RWPE2 (cell line): ENCODE results near the gene CDH16.

Experiments used
- ATAC-seq: fragments of 200-7000 bp; cut with Tn5 transposase; 3 replicates; pipeline ENCODE4 v1.9.1; 2021; ENCODE audit warnings: low read depth
- DNase-seq: peaks from one replicate; pipeline ENCODE4 v3.0.0-alpha.2; 2020; ENCODE audit warnings: low spot score
- H3K27ac ChIP-seq: fragments of 450-650 bp; 2 replicates; pipeline ENCODE4 v1.5.1; 2017; ENCODE audit warnings: mild to moderate bottlenecking; ENCODE audit not compliant: poor library complexity, severe bottlenecking
- H3K27me3 ChIP-seq: fragments of 250-450 bp; sonication (Bioruptor Pico); 2 replicates; pipeline ENCODE4 v1.5.1; 2021; ENCODE audit warnings: mild to moderate bottlenecking, moderate library complexity; ENCODE audit not compliant: insufficient read depth, poor library complexity, severe bottlenecking
- H3K36me3 ChIP-seq: fragments of 250-450 bp; sonication (Bioruptor Pico); 2 replicates; pipeline ENCODE4 v1.5.1; 2020; ENCODE audit warnings: low read depth, mild to moderate bottlenecking, moderate library complexity
- H3K4me1 ChIP-seq: fragments of 250-450 bp; sonication (Bioruptor Pico); 2 replicates; pipeline ENCODE4 v1.5.1; 2021; ENCODE audit warnings: mild to moderate bottlenecking, moderate library complexity; ENCODE audit not compliant: insufficient read depth, poor library complexity, severe bottlenecking
- H3K4me3 ChIP-seq: fragments of 250-450 bp; sonication (Bioruptor Pico); 2 replicates; pipeline ENCODE4 v1.5.1; 2021; ENCODE audit warnings: mild to moderate bottlenecking, moderate library complexity; ENCODE audit not compliant: severe bottlenecking
- H3K9me3 ChIP-seq: fragments of 250-450 bp; sonication (Bioruptor Pico); 2 replicates; pipeline ENCODE4 v1.5.1; 2021; ENCODE audit warnings: mild to moderate bottlenecking, moderate library complexity; ENCODE audit not compliant: severe bottlenecking
- TF ChIP-seq, protein P1 (sequence below): fragments of 450-650 bp; IDR thresholded peaks from one replicate; pipeline ENCODE4 v1.5.1; 2017; ENCODE audit warnings: mild to moderate bottlenecking, moderate library complexity; ENCODE audit not compliant: poor library complexity, severe bottlenecking

CDH16 gene

DNA sequence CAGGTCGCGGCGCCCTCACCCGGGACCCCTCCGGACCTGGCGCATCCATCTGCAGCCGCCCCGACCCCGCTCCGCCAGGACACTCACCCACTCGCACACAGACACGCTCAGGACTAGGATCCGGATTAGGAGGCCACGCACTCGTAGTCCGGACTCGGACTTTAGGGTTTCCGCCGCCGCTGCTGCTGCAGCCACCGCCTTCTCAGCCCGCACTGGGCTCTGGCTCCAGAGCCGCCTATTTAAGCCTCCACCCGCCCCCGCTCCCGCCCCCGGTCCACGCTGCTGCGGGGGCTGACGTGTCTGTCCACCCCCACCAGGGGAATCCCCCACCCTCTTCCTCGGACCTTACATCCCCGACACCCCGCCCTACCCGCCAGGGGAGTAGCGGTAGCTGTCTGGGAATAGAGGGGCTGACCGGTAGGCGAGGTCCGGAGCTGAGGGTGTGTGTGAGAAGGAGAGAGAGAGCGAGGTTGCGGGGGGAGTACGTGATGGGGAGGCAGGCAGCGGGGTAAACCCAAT lies 6.7 kb upstream of the CDH16 start, which contains the start of gene RRAD:
Gene RRAD, minus strand, starts transcription at position 214 of the 519 bp plus-strand sequence. CDS start 356 bp downstream, outside the sequence.
- H3K4me3 ChIP-seq, result peak within 1 kb of the TSS; percentile 19
- H3K4me1 ChIP-seq, result peaks cover 18% of the 10 kb centered on the region
- no peak within 1 kb of the TSS for H3K27ac ChIP-seq
- no peaks in the 10 kb centered on the region for H3K36me3 ChIP-seq
- DNase-seq (no peak), ATAC-seq (no peak)
- H3K9me3 ChIP-seq, result no peaks in the 10 kb centered on the region
- TF ChIP-seq, protein P1, sequence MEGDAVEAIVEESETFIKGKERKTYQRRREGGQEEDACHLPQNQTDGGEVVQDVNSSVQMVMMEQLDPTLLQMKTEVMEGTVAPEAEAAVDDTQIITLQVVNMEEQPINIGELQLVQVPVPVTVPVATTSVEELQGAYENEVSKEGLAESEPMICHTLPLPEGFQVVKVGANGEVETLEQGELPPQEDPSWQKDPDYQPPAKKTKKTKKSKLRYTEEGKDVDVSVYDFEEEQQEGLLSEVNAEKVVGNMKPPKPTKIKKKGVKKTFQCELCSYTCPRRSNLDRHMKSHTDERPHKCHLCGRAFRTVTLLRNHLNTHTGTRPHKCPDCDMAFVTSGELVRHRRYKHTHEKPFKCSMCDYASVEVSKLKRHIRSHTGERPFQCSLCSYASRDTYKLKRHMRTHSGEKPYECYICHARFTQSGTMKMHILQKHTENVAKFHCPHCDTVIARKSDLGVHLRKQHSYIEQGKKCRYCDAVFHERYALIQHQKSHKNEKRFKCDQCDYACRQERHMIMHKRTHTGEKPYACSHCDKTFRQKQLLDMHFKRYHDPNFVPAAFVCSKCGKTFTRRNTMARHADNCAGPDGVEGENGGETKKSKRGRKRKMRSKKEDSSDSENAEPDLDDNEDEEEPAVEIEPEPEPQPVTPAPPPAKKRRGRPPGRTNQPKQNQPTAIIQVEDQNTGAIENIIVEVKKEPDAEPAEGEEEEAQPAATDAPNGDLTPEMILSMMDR, result no peak
- H3K27me3 ChIP-seq, result peaks cover 20% of the 10 kb centered on the region

DNA sequence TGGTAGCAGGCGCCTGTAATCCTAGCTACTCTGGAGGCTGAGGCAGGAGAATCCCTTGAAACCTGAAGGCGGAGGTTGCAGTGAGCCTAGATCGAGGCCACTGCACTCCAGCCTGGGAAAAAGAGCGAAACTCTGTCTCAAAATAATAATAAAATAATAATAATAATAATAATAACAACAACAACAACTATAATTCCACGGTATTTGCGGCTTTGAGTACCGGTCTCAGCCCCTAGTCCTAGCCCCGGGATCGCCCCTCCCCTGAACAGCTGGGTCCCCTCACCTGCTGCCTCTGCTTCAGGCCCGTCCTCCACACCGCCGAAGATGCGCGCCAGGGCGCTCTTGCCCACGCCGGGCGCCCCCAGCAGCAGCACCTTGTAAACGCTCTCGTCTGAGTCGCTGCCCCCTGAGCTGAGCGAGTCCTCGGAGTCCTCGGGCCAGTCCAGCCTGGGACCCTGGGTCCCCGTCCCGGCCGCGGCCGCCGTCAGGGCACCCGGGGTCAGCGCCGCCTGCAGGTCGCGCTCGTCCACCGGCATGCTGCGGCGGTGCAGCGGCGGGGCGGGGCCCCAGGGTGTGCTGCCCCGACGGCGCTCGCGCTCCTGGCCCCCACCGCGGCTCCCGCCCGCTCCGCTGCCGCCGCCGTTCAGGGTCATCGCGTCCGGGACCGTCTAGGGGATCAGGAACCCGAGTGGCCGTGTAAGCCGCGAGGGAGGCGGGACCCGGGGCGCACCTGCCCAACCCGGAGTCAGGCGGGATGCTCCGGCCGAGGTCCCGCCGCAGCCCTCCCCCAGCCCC lies 6.0 kb upstream of the CDH16 start:
- TF ChIP-seq, protein P1, result peak; percentile 50
- Histone ChIP-seq H3K4me3 (peak overlapping the region; percentile 19), H3K27me3 (peaks cover 20% of the 10 kb centered on the region), H3K36me3 (no peaks in the 10 kb centered on the region), H3K9me3 (no peaks in the 10 kb centered on the region), H3K27ac (no peak overlapping the region), H3K4me1 (peaks cover 18% of the 10 kb centered on the region)
- DNase-seq, result no peak
- peak; percentile 28; the same call in 2 of the 3 replicates for ATAC-seq

DNA sequence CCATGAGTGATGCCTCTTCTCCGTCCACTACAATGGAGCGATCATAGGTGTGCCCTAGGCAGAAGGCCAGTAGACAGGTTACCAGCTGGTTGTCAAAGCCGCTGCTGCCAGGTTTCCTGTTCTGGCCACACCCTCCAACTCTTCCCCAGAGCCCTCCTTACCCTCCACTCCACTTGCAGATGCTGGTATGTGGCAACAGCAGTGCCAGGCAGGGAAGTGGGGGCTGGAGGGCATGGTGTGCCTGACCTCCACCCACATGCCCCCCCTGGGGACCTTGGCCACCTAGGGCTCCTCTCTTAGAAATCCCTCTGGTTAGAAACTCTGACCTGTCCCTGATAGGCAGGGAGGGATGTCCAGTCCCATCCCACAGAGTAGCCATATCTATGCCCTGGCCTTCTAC lies 5.2 kb upstream of the CDH16 start:
- H3K27me3 ChIP-seq, result peaks cover 20% of the 10 kb centered on the region
- TF ChIP-seq, protein P1, result no peak
- H3K36me3 ChIP-seq, result no peaks in the 10 kb centered on the region
- no peak overlapping the region for H3K4me3 ChIP-seq
- DNase-seq, result no peak
- H3K27ac ChIP-seq, result no peak overlapping the region
- H3K9me3 ChIP-seq, result no peaks in the 10 kb centered on the region
- peaks cover 18% of the 10 kb centered on the region for H3K4me1 ChIP-seq
- ATAC-seq, result no peak

GRCh38 chr16:66923247-66923731 lies 4.6 kb upstream of the CDH16 start:
- ATAC-seq (no peak), DNase-seq (no peak)
- Histone ChIP-seq H3K36me3 (no peaks in the 10 kb centered on the region), H3K4me3 (no peak overlapping the region), H3K27ac (no peak overlapping the region), H3K27me3 (peaks cover 20% of the 10 kb centered on the region), H3K9me3 (no peaks in the 10 kb centered on the region), H3K4me1 (peaks cover 15% of the 10 kb centered on the region)
- TF ChIP-seq, protein P1, result no peak
